Endothelial cell of umbilical vein (primary cell): ENCODE results near the gene DYRK1B. TPM values are rescaled to one million over a fixed set of nuclear protein-coding genes. Genes with fewer than 3 reads are reported as not detected.

Source experiments
- BruUV-seq: library from RNA; stranded (reverse); fragments of 400-500 nt; replicated peaks from 2 replicates; lab custom pipeline; 2021; lab: Mats Ljungman, UMichigan
- CTCF ChIA-PET: fragments of 300-600, 350-600 bp; sonication (Branson Sonifier 250); formaldehyde crosslinking; loops from one replicate; lab custom pipeline; 2021; ENCODE audit warnings: antibody characterized with exemption, inconsistent platforms; lab: Charles Lee
- POLR2A ChIA-PET: fragments of 300-600, 350-600 bp; sonication (Branson Sonifier 250); formaldehyde crosslinking; loops from one replicate; lab custom pipeline; 2021; ENCODE audit warnings: antibody characterized with exemption, inconsistent platforms; lab: Charles Lee
- DNase-seq: peaks from one replicate; pipeline ENCODE4 v3.0.0-alpha.2; 2011; ENCODE audit warnings: low read depth, low spot score
- FAIRE-seq: peaks from 2 replicates; lab custom pipeline; 2011; peaks lifted over from hg19 to GRCh38; lab: Jason Lieb, UNC
- H2AFZ ChIP-seq: 2 replicates; pipeline ENCODE4 v1.6.0; 2012; ENCODE audit warnings: low read depth, low read length, control low read depth, inconsistent platforms
- H3K27ac ChIP-seq: 2 replicates; pipeline ENCODE4 v1.5.1; 2011; ENCODE audit warnings: low read depth, mild to moderate bottlenecking, control low read depth, low read length, moderate library complexity; ENCODE audit not compliant: insufficient read depth
- H3K27me3 ChIP-seq, 2 experiments: 2 replicates each; pipeline versions ENCODE4 v1.6.0 to v1.6.1; 2011; ENCODE audit warnings: low read length in 2 of 2, mixed read lengths in 1 of 2; ENCODE audit not compliant: control insufficient read depth in 2 of 2, insufficient read depth in 2 of 2
- H3K36me3 ChIP-seq, 2 experiments: 2 replicates in 1 of 2; 3 replicates in 1 of 2; pipeline ENCODE4 v1.5.1; 2011; ENCODE audit warnings: low read length in 2 of 2, mild to moderate bottlenecking in 1 of 2, moderate library complexity in 1 of 2; ENCODE audit not compliant: control insufficient read depth in 2 of 2, insufficient read depth in 2 of 2; ENCODE audit errors: extremely low read depth in 1 of 2
- H3K4me1 ChIP-seq: 3 replicates; pipeline ENCODE4 v1.5.1; 2011; ENCODE audit warnings: mild to moderate bottlenecking, low read length; ENCODE audit not compliant: control insufficient read depth, insufficient read depth; ENCODE audit errors: extremely low read depth
- H3K4me2 ChIP-seq: 2 replicates; pipeline ENCODE4 v1.6.1; 2011; ENCODE audit warnings: low read length, control low read depth, mixed read lengths; ENCODE audit not compliant: insufficient read depth
- H3K4me3 ChIP-seq, 3 experiments: fragments of 200-600 bp in 1 of 3; sonication (generic), shearing (Covaris generic) in 1 of 3; replicated peaks in 1 of 3; 2 replicates each; pipeline ENCODE4 v1.5.1; 2011 to 2016; ENCODE audit warnings: control low read depth in 3 of 3, low read length in 3 of 3, mild to moderate bottlenecking in 2 of 3, inconsistent platforms in 1 of 3, low read depth in 1 of 3, moderate library complexity in 1 of 3; ENCODE audit not compliant: insufficient read depth in 1 of 3
- H3K79me2 ChIP-seq: 2 replicates; pipeline ENCODE4 v1.6.0; 2012; ENCODE audit warnings: low read length, inconsistent platforms; ENCODE audit not compliant: control insufficient read depth, insufficient read depth
- H3K9ac ChIP-seq: replicated peaks from 2 replicates; pipeline ENCODE3; 2011; ENCODE audit warnings: low read length, control low read depth; ENCODE audit not compliant: insufficient read depth; ENCODE audit errors: extremely low read depth
- H3K9me1 ChIP-seq: replicated peaks from 3 replicates; pipeline ENCODE4 v1.6.0; 2011; ENCODE audit warnings: mild to moderate bottlenecking, low read length; ENCODE audit not compliant: control insufficient read depth, insufficient read depth; ENCODE audit errors: extremely low read depth
- H3K9me3 ChIP-seq: replicated peaks from 2 replicates; pipeline ENCODE4 v1.5.1; 2012; ENCODE audit warnings: low read length, inconsistent platforms; ENCODE audit not compliant: control insufficient read depth, insufficient read depth
- H4K20me1 ChIP-seq: replicated peaks from 2 replicates; pipeline ENCODE3; 2011; ENCODE audit warnings: mild to moderate bottlenecking, low read length; ENCODE audit not compliant: control insufficient read depth, insufficient read depth; ENCODE audit errors: extremely low read depth
- EZH2 ChIP-seq: IDR thresholded peaks from 2 replicates; pipeline ENCODE4 v1.6.1; 2012; ENCODE audit warnings: borderline replicate concordance, low read depth, mild to moderate bottlenecking, moderate library complexity, low read length, inconsistent platforms; ENCODE audit not compliant: severe bottlenecking
- GATA2 ChIP-seq: IDR thresholded peaks from 2 replicates; pipeline ENCODE4 v1.7.0; 2011; ENCODE audit warnings: low read depth, mild to moderate bottlenecking, moderate library complexity, mixed read lengths, low read length; ENCODE audit not compliant: insufficient read length, insufficient read depth
- JUN ChIP-seq: IDR thresholded peaks from 2 replicates; pipeline ENCODE4 v1.6.1; 2011; ENCODE audit warnings: borderline replicate concordance, low read depth; ENCODE audit not compliant: insufficient read length, insufficient read depth
- MYC ChIP-seq: IDR thresholded peaks from one replicate; pipeline ENCODE4 v1.6.1; 2011; ENCODE audit warnings: mild to moderate bottlenecking, low read depth, low read length
- POLR2A ChIP-seq: IDR thresholded peaks from 2 replicates; pipeline ENCODE4 v1.6.1; 2012; ENCODE audit warnings: low read depth, mild to moderate bottlenecking, control low read depth, low read length
- POLR2AphosphoS5 ChIP-seq: IDR thresholded peaks from 2 replicates; pipeline ENCODE4 v1.6.1; 2012; ENCODE audit warnings: low read depth, mild to moderate bottlenecking, control low read depth, low read length, moderate library complexity; ENCODE audit not compliant: insufficient read depth
- dilution Hi-C: fragments of 300-500 bp; cut with MboI; formaldehyde crosslinking; loops from one replicate; pipeline ENCODE4 v1.15.0; 2019; ENCODE audit warnings: low sequenced_read_pairs; ENCODE audit not compliant: extremely low pct_ligation_motif_present
- intact Hi-C: fragments of 100-400 bp; cut with micrococcal nuclease; formaldehyde crosslinking; loops from one replicate; pipeline ENCODE4 v1.10.0; 2022
- polyA plus RNA-seq, 4 experiments: library from polyadenylated mRNA; depleted of rRNA in 3 of 4; stranded (reverse) in 3 of 4; unstranded in 1 of 4; fragments of >200 nt; gene quantifications; 2 replicates each; pipeline versions ENCODE4 v1.2.1 to v1.2.3, GENCODE V29; 2011 to 2012; ENCODE audit warnings: missing spikeins in 1 of 4
- total RNA-seq: library from RNA; stranded (reverse); gene quantifications from 2 replicates; pipeline ENCODE4 v1.2.3, GENCODE V29; 2021
- TF ChIP-seq, protein P1 (sequence below): IDR thresholded peaks from 2 replicates; pipeline ENCODE4 v1.6.1; 2011; ENCODE audit not compliant: insufficient read depth, insufficient read length
- TF ChIP-seq, protein P2 (sequence below), 2 donors: IDR thresholded peaks; 1 replicate in 1 of 2; 2 replicates in 1 of 2; pipeline ENCODE4 v1.5.1; 2011; ENCODE audit warnings: low read length in 2 of 2, mild to moderate bottlenecking in 2 of 2, moderate library complexity in 2 of 2, control low read depth in 1 of 2, inconsistent platforms in 1 of 2, low read depth in 1 of 2; ENCODE audit not compliant: insufficient read depth in 1 of 2; ENCODE audit errors: extremely low read depth in 1 of 2

DYRK1B gene
- total and polyA plus RNA-seq, 2 donors (not counting 3 experiments of a cell fraction or from before 2014, with no cell fraction given) = 17.7 to 30.8 TPM

DNA sequence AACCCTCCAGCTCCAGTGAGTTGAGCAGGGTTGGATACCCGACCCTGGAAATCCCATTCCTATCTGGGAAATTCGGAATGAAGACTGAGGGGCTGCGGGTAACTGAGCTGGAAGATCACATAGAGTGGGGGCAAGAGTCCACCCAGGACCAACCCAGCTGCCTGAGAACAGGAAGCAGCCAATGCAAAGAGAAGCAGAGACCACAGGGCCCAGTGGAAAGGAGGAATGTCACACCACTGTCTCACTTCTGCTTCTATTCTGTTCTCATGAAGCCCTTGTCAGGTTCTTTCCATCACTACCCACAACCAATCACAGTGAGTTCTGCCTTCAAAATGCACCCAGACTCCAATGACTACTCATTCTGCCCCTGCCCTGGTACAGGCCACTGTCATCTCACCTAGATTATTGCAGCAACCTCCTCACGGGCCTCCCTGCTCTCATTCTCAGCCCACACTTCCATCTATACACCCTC, 15.3 kb downstream of the DYRK1B start:
- H3K9me1 ChIP-seq = no peaks in the 10 kb centered on the region
- POLR2A ChIA-PET = no interaction called here
- no peaks in the 10 kb centered on the region for H4K20me1 ChIP-seq
- BruUV-seq = no TSS peak
- intact Hi-C loops = no loop called here
- no peak overlapping the region for H3K9ac ChIP-seq
- H3K27ac ChIP-seq = no peak overlapping the region
- DNase-seq (no peak), FAIRE-seq (no peak)
- peaks cover 3% of the 10 kb centered on the region for H3K4me1 ChIP-seq
- no peaks in the 10 kb centered on the region for H3K79me2 ChIP-seq
- H3K36me3 ChIP-seq = no peaks in the 10 kb centered on the region
- no peak overlapping the region for H3K4me3 ChIP-seq
- no peak overlapping the region for H2AFZ ChIP-seq
- no peaks in the 10 kb centered on the region for H3K27me3 ChIP-seq
- CTCF ChIA-PET = interaction anchor here (0.6 to 1.0 kb wide), 3 partner anchors 24 to 36 kb away, joined by 3 read pairs; no protein-coding TSS in a partner anchor
- no peaks in the 10 kb centered on the region for H3K9me3 ChIP-seq
- dilution Hi-C loops = no loop called here
- H3K4me2 ChIP-seq = no peak overlapping the region
- TF ChIP-seq JUN (no peak), MYC (no peak), POLR2A (no peak), EZH2 (no peak), POLR2AphosphoS5 (no peak), GATA2 (no peak)
- TF ChIP-seq, protein P1, sequence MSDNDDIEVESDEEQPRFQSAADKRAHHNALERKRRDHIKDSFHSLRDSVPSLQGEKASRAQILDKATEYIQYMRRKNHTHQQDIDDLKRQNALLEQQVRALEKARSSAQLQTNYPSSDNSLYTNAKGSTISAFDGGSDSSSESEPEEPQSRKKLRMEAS = no peak
- TF ChIP-seq, protein P2, sequence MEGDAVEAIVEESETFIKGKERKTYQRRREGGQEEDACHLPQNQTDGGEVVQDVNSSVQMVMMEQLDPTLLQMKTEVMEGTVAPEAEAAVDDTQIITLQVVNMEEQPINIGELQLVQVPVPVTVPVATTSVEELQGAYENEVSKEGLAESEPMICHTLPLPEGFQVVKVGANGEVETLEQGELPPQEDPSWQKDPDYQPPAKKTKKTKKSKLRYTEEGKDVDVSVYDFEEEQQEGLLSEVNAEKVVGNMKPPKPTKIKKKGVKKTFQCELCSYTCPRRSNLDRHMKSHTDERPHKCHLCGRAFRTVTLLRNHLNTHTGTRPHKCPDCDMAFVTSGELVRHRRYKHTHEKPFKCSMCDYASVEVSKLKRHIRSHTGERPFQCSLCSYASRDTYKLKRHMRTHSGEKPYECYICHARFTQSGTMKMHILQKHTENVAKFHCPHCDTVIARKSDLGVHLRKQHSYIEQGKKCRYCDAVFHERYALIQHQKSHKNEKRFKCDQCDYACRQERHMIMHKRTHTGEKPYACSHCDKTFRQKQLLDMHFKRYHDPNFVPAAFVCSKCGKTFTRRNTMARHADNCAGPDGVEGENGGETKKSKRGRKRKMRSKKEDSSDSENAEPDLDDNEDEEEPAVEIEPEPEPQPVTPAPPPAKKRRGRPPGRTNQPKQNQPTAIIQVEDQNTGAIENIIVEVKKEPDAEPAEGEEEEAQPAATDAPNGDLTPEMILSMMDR (IDR thresholded peaks at IDR 0.05; ENCODE audit: extremely low read depth in 1 of 2, insufficient read depth in 1 of 2, low read depth in 1 of 2, low read length in 2 of 2) = no peak
